Loucy (cell line): ENCODE results near the gene FBLN5.

Source experiments
- H2AFZ ChIP-seq: fragments of 200-600 bp; sonication (generic); 2 replicates; pipeline ENCODE4 v1.6.0; 2016; ENCODE audit warnings: antibody characterized with exemption, mild to moderate bottlenecking, low read length, moderate library complexity
- H3F3A ChIP-seq: fragments of 200-600 bp; 2 replicates; pipeline ENCODE4 v1.6.0; 2016; ENCODE audit warnings: antibody characterized with exemption, low read depth, mild to moderate bottlenecking
- H3K27me3 ChIP-seq: fragments of 200-600 bp; sonication (generic); 2 replicates; pipeline ENCODE4 v1.6.1; 2014; ENCODE audit warnings: low read length, mild to moderate bottlenecking; ENCODE audit not compliant: insufficient read depth, poor library complexity, severe bottlenecking
- H3K36me3 ChIP-seq: fragments of 200-600 bp; sonication (generic); 2 replicates; pipeline ENCODE4 v1.6.1; 2016; ENCODE audit warnings: low read length; ENCODE audit not compliant: insufficient read depth
- H3K4me1 ChIP-seq: fragments of 200-600 bp; sonication (generic); 2 replicates; pipeline ENCODE4 v1.5.1; 2014; ENCODE audit warnings: low read length, mild to moderate bottlenecking; ENCODE audit not compliant: insufficient read depth, poor library complexity, severe bottlenecking
- H3K4me2 ChIP-seq: fragments of 200-600 bp; sonication (generic); 2 replicates; pipeline ENCODE4 v1.6.0; 2014; ENCODE audit warnings: antibody characterized with exemption, low read length, low read depth, mild to moderate bottlenecking; ENCODE audit not compliant: poor library complexity, severe bottlenecking
- H3K4me3 ChIP-seq: fragments of 200-600 bp; sonication (generic); 2 replicates; pipeline ENCODE4 v1.5.1; 2014; ENCODE audit warnings: low read length, mild to moderate bottlenecking, mixed read lengths; ENCODE audit not compliant: poor library complexity, severe bottlenecking
- H3K79me2 ChIP-seq: fragments of 200-600 bp; sonication (generic); 2 replicates; pipeline ENCODE4 v1.6.1; 2014; ENCODE audit warnings: low read length; ENCODE audit not compliant: insufficient read depth
- H3K9ac ChIP-seq: fragments of 200-600 bp; sonication (generic); 2 replicates; pipeline ENCODE4 v1.6.0; 2014; ENCODE audit warnings: mild to moderate bottlenecking, low read depth, low read length, moderate library complexity; ENCODE audit not compliant: poor library complexity, severe bottlenecking
- H3K9me2 ChIP-seq: fragments of 200-600 bp; sonication (generic); replicated peaks from 2 replicates; pipeline ENCODE4 v1.6.1; 2016; ENCODE audit warnings: low read depth, low read length, mixed read lengths
- H3K9me3 ChIP-seq: fragments of 200-600 bp; sonication (generic); 2 replicates; pipeline ENCODE4 v1.6.1; 2014; ENCODE audit warnings: mild to moderate bottlenecking, antibody characterized with exemption, low read length, low read depth; ENCODE audit not compliant: insufficient read depth
- H4K20me1 ChIP-seq: fragments of 200-600 bp; sonication (generic); 2 replicates; pipeline ENCODE4 v1.6.0; 2014; ENCODE audit warnings: antibody characterized with exemption, low read length, mild to moderate bottlenecking; ENCODE audit not compliant: insufficient read depth, poor library complexity, severe bottlenecking
- CTCF ChIP-seq: fragments of 200-600 bp; sonication (generic); conservative IDR thresholded peaks from 2 replicates; pipeline ENCODE4 v1.5.1; 2014; ENCODE audit warnings: mild to moderate bottlenecking, antibody characterized with exemption, low read length
- EZH2phosphoT487 ChIP-seq: fragments of 200-600 bp; IDR thresholded peaks from 2 replicates; pipeline ENCODE4 v1.6.1; 2018; ENCODE audit warnings: antibody characterized with exemption, mild to moderate bottlenecking, moderate library complexity, borderline replicate concordance

FBLN5 gene

DNA sequence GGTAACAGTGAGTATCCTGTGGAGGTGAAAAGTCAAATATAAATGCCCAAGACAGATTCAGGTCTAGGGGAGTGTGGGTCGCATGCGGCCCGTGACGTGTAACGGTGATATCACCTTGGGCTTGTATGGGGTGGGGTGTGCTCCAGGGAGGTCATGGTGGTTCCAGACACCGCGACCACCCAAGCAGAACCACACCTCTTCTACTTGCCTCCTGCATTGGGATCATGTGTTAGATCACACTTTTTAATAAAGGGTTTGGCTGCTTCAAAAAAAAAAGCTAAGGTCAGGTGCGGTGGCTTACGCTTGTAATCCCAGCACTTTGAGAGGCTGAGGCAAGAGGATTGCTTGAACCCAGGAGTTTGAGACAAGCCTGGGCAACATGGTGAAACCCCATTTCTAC, 4.5 kb downstream of the FBLN5 start:
- TF ChIP-seq CTCF (no peak), EZH2phosphoT487 (no peak)
- no peaks in the 10 kb centered on the region for H3K79me2 ChIP-seq
- H3K9me3 ChIP-seq, result no peaks in the 10 kb centered on the region
- no peak overlapping the region for H3K9ac ChIP-seq
- H3K4me1 ChIP-seq, result no peaks in the 10 kb centered on the region
- H3K9me2 ChIP-seq, result no peaks in the 10 kb centered on the region
- H4K20me1 ChIP-seq, result no peaks in the 10 kb centered on the region
- no peaks in the 10 kb centered on the region for H3K27me3 ChIP-seq
- no peak overlapping the region for H2AFZ ChIP-seq
- H3K36me3 ChIP-seq, result no peaks in the 10 kb centered on the region
- H3F3A ChIP-seq, result no peaks in the 10 kb centered on the region
- no peak overlapping the region for H3K4me3 ChIP-seq
- H3K4me2 ChIP-seq, result no peak overlapping the region

DNA sequence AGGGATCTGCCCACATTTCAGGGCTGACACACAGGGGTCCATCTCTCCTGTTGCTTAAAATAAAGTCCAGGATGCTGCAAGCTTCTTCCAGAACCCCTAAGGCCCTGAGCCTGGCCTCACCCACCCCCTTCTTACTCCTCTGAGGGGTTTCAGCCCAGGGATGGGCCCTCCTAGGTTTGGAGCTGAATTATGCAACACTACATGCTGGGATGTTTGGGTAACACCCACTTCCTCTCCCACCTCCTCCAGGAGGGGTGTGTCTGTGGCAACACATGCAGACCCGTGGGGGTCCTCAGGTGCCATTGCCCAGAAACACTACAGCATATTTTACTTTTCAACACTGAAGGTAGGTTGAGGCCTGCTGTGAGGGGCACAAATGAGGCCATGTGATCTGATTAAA, 5.4 kb downstream of the FBLN5 start:
- Histone ChIP-seq H3K4me1 (no peaks in the 10 kb centered on the region), H4K20me1 (no peaks in the 10 kb centered on the region), H3K36me3 (no peaks in the 10 kb centered on the region), H3K9me2 (no peaks in the 10 kb centered on the region), H3K79me2 (no peaks in the 10 kb centered on the region), H3K9ac (no peak overlapping the region), H2AFZ (0 out of 2 replicates have a peak overlapping the region, but pooled peaks have one; percentile 52), H3K4me2 (no peak overlapping the region), H3K27me3 (no peaks in the 10 kb centered on the region), H3K4me3 (no peak overlapping the region), H3K9me3 (no peaks in the 10 kb centered on the region), H3F3A (no peaks in the 10 kb centered on the region)
- TF ChIP-seq CTCF (no peak), EZH2phosphoT487 (no peak)

- TF ChIP-seq EZH2phosphoT487 (no peak), CTCF (no peak)
- Histone ChIP-seq H3K27me3 (no peaks in the 10 kb centered on the region), H3K4me3 (no peak overlapping the region), H3K79me2 (no peaks in the 10 kb centered on the region), H4K20me1 (no peaks in the 10 kb centered on the region), H3F3A (no peaks in the 10 kb centered on the region), H2AFZ (no peak overlapping the region), H3K9me3 (no peaks in the 10 kb centered on the region), H3K4me1 (no peaks in the 10 kb centered on the region), H3K36me3 (no peaks in the 10 kb centered on the region), H3K4me2 (no peak overlapping the region), H3K9ac (no peak overlapping the region), H3K9me2 (no peaks in the 10 kb centered on the region)
These were observed 7.3 kb downstream of the FBLN5 start for GRCh38 chr14:91940209-91940608.
